Type B pancreatic cell (in vitro differentiated cells): ENCODE data around the gene CAVIN4. TPM values are rescaled to one million over a fixed set of nuclear protein-coding genes. Genes with fewer than 3 reads are reported as not detected.

Source experiments
- DNase-seq: peaks from one replicate; pipeline ENCODE4 v3.0.0; 2021; ENCODE audit warnings: mixed read lengths; ENCODE audit not compliant: unreplicated experiment; ENCODE audit errors: extremely low spot score
- H3K27ac Mint-ChIP-seq: 2 replicates; pipeline ENCODE4 v1.8.0; 2021; ENCODE audit warnings: mild to moderate bottlenecking, mixed read lengths
- H3K27me3 Mint-ChIP-seq: 2 replicates; pipeline ENCODE4 v1.8.0; 2021; ENCODE audit warnings: mixed read lengths
- H3K36me3 Mint-ChIP-seq: 2 replicates; pipeline ENCODE4 v1.8.0; 2021; ENCODE audit warnings: mixed read lengths
- H3K4me1 Mint-ChIP-seq: one replicate; pipeline ENCODE4 v1.8.0; 2021; ENCODE audit warnings: mixed read lengths; ENCODE audit not compliant: unreplicated experiment
- H3K4me3 Mint-ChIP-seq: 2 replicates; pipeline ENCODE4 v1.8.0; 2021; ENCODE audit warnings: mild to moderate bottlenecking, mixed read lengths
- H3K9me3 Mint-ChIP-seq: 2 replicates; pipeline ENCODE4 v1.8.0; 2021; ENCODE audit warnings: mixed read lengths
- total RNA-seq: library from RNA; stranded (reverse); gene quantifications from 2 replicates; pipeline ENCODE4 v1.2.1, GENCODE V29; 2021; ENCODE audit warnings: low replicate concordance
- TF ChIP-seq, protein P1 (sequence below): fragments of 200-600 bp; sonication (generic); conservative IDR thresholded peaks from 2 replicates; pipeline ENCODE4 v1.5.0; 2021; ENCODE audit warnings: antibody characterized with exemption, mild to moderate bottlenecking

The CAVIN4 gene
- total RNA-seq, 1 donor from 2014 or later, result 6.1 TPM

DNA sequence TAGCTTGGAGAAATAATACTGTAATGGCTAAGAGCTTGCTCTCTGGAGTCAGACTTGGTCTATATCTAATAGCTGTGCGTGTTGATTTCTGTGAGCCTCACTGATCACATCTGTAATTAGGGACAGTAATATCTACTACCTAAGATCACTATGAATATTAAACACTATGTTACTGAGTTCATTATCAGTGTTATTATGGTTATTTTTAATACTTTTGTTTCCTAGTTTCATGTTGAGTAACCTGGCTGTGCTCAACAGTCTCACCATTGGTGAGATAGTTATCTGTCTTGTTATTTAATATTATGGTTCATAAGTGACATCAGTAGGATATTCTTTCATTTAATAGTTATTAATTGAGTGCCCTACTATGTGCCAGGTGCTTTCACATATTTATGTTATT lies 22.4 kb upstream of the CAVIN4 start:
- TF ChIP-seq, protein P1, sequence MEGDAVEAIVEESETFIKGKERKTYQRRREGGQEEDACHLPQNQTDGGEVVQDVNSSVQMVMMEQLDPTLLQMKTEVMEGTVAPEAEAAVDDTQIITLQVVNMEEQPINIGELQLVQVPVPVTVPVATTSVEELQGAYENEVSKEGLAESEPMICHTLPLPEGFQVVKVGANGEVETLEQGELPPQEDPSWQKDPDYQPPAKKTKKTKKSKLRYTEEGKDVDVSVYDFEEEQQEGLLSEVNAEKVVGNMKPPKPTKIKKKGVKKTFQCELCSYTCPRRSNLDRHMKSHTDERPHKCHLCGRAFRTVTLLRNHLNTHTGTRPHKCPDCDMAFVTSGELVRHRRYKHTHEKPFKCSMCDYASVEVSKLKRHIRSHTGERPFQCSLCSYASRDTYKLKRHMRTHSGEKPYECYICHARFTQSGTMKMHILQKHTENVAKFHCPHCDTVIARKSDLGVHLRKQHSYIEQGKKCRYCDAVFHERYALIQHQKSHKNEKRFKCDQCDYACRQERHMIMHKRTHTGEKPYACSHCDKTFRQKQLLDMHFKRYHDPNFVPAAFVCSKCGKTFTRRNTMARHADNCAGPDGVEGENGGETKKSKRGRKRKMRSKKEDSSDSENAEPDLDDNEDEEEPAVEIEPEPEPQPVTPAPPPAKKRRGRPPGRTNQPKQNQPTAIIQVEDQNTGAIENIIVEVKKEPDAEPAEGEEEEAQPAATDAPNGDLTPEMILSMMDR, result no peak
- Mint-ChIP-seq H3K4me3 (no peak overlapping the region), H3K27ac (no peak overlapping the region), H3K4me1 (no peaks in the 10 kb centered on the region), H3K36me3 (peaks cover 14% of the 10 kb centered on the region), H3K9me3 (no peaks in the 10 kb centered on the region), H3K27me3 (no peaks in the 10 kb centered on the region)
- DNase-seq, result no peak

DNA sequence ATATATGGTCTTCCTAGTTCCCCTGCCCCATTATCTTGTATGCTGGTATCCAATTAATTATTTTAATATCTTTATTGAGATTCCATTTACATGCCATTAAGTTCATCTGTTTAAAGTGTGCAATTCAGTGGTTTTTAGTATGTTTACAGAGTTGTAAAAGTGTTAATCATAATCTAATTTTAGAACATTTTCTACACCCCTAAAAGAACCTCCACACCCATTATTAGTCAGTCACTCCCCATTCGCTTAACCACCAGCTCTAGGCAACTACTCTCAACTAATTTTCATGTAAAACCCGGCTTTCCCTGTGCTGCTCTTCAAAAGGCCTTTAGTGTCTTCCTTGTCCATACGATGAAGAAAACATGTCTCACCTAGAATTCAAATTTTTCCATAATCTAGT lies 20.8 kb upstream of the CAVIN4 start:
- TF ChIP-seq, protein P1, result no peak
- H3K9me3 Mint-ChIP-seq, result no peaks in the 10 kb centered on the region
- DNase-seq, result no peak
- peaks cover 13% of the 10 kb centered on the region for H3K36me3 Mint-ChIP-seq
- no peaks in the 10 kb centered on the region for H3K4me1 Mint-ChIP-seq
- no peaks in the 10 kb centered on the region for H3K27me3 Mint-ChIP-seq
- H3K4me3 Mint-ChIP-seq, result no peak overlapping the region
- H3K27ac Mint-ChIP-seq, result no peak overlapping the region

DNA sequence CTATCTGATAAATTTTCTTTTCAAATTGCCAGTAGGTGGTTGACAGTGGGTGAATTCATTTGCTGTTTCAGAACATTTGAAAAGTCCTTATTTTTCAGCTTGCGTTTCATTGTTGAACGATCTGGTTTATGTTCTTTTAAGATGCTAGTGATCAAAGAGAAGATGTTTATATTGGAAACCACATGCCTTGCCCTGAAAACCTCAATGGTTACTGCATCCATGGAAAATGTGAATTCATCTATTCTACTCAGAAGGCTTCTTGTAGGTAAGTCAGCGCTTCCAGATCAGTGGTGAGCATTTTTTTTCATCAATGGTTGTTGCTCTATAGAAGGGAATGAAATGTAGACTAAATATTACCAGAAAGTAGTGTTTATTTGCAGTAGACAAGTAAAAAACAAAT lies 16.6 kb upstream of the CAVIN4 start:
- Mint-ChIP-seq H3K27ac (no peak overlapping the region), H3K9me3 (no peaks in the 10 kb centered on the region), H3K27me3 (no peaks in the 10 kb centered on the region), H3K4me1 (no peaks in the 10 kb centered on the region), H3K36me3 (peaks cover 14% of the 10 kb centered on the region), H3K4me3 (no peak overlapping the region)
- DNase-seq, result no peak
- TF ChIP-seq, protein P1, result no peak

DNA sequence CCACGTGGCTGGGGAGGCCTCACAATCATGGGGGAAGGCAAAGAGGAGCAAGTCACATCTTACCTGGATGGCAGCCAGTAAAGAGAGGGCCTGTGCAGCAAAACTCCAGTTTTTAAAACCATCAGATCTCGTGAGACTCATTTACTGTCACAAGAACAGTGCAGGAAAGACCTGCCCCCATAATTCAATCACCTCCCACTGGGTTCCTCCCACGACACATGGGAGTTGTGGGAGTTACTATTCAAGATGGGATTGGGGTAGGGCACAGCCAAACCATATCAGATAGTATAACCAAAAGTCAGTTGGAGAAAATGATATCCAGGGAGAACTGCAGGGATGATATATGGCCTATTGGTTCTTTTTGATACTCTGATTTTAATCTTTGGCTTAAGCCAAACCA lies 10.0 kb upstream of the CAVIN4 start:
- TF ChIP-seq, protein P1, result no peak
- H3K36me3 Mint-ChIP-seq, result peaks cover 16% of the 10 kb centered on the region
- no peak for DNase-seq
- H3K27me3 Mint-ChIP-seq, result no peaks in the 10 kb centered on the region
- H3K9me3 Mint-ChIP-seq, result no peaks in the 10 kb centered on the region
- H3K4me1 Mint-ChIP-seq, result no peaks in the 10 kb centered on the region
- no peak overlapping the region for H3K27ac Mint-ChIP-seq
- no peak overlapping the region for H3K4me3 Mint-ChIP-seq

DNA sequence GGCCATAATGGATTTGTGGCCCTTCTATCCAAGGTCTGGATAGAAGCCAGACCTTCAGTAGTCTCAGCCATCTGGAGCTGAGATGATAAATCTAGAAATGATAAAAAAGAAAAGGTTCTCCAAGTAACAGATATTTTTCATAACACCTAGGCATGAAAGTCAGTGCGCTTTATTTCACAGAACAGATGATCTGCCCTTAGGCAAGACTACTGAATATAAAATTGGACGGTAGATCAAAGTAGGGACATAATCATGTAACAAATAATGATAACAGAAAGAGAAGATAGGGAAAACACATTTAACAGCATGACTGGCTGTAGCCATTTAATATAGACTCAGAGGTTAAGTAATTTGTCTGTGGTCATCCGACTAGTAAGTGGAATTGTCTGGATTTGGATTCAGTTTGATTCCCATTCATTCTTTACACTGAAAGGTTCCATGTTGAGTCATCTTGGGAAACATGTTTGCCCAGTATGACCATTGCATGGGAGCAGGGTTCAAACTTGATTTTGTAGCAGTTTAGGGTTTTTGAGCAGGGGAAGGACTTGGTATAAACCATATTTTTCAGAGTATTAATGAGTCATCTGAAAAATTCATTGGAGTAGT lies 4.1 kb upstream of the CAVIN4 start:
- peaks cover 18% of the 10 kb centered on the region for H3K36me3 Mint-ChIP-seq
- H3K4me1 Mint-ChIP-seq, result no peaks in the 10 kb centered on the region
- H3K27me3 Mint-ChIP-seq, result no peaks in the 10 kb centered on the region
- no peak overlapping the region for H3K27ac Mint-ChIP-seq
- no peak for DNase-seq
- no peak overlapping the region for H3K4me3 Mint-ChIP-seq
- H3K9me3 Mint-ChIP-seq, result no peaks in the 10 kb centered on the region
- TF ChIP-seq, protein P1, result no peak

DNA sequence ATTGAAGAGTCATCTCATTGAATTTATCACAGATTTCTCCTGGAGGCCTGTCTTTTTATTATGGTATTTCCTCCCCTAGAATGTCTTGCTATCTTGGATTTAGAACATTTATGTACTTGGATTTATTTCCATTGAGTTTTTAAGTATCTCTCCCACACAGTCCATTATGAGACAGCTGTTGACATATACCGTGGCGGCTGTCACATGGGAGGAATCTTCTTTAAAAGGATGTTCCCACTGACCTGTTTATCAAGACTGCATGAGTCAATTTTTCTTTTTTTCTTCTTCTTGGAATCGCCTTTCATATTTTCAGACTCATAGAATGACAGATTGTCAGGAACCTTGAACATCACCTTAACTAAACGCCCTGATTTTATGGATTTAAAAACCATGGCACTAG lies 2.9 kb upstream of the CAVIN4 start:
- Mint-ChIP-seq H3K4me1 (no peaks in the 10 kb centered on the region), H3K9me3 (no peaks in the 10 kb centered on the region), H3K4me3 (no peak overlapping the region), H3K27me3 (no peaks in the 10 kb centered on the region), H3K36me3 (peaks cover 13% of the 10 kb centered on the region), H3K27ac (no peak overlapping the region)
- TF ChIP-seq, protein P1, result no peak
- DNase-seq, result no peak
